Measurements from ENCODE around the gene MARVELD3. TPM values are rescaled to one million over a fixed set of nuclear protein-coding genes. Genes with fewer than 3 reads are reported as not detected.

MARVELD3 gene
- total and polyA plus RNA-seq, 2 of the 8 experiments (the other 6 are each of a cell fraction or from before 2014, with no cell fraction given), result 18.0 to 34.8 TPM

DNA sequence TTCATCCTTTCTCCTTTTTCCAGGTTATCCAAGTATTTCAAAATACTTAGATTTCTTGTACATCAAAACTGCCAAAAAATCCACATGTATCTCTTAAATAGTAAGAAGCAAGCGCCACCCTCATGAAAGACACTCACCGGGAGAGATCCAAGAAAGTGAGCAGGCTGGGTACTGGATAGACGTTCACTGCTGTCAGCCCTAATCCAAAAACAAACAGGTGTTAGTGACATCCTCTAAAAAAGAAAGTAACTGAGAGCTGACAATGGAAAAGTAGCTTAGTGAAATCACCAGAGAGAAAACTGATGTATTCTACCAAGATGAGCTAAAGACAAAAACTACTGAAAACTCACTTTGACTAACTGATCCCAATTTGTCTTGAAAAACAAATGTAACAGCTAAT lies 46.1 kb downstream of the MARVELD3 start:
- H3K36me3 ChIP-seq (ENCODE audit: control insufficient read depth in 2 of 4, insufficient read depth in 4 of 4, low read length in 3 of 4), result peaks cover 6 to 65% (median 47%) of the 10 kb centered on the region in 4 experiments
- H2BK120ac ChIP-seq (replicated peaks; ENCODE audit: low read depth, low read length), result no peak overlapping the region
- no peak overlapping the region for H3K27ac ChIP-seq (ENCODE audit: low read depth, low read length)
- no peak overlapping the region for H4K5ac ChIP-seq (ENCODE audit: insufficient read length, low read depth, low read length)
- WGBS, 2 experiments (ENCODE audit: extremely low coverage in 1 of 2, insufficient coverage in 1 of 2, insufficient read length in 1 of 2, insufficient replicate concordance in 2 of 2, low coverage in 1 of 2, low lambda C conversion rate in 2 of 2, missing lambda C conversion rate in 1 of 2), result 96% methylated on average over 3 of the region's 3 CpGs; no CpG with 5 or more reads in 1 of the 2 experiments
- H3K4me3 ChIP-seq (ENCODE audit: extremely low read depth in 1 of 4, insufficient read depth in 2 of 4, low read depth in 3 of 4, low read length in 4 of 4), result no peak overlapping the region
- no peaks in the 10 kb centered on the region for H4K20me1 ChIP-seq (replicated peaks in 1 of 2; ENCODE audit: control insufficient read depth in 1 of 2, insufficient read depth in 2 of 2, low read length in 2 of 2)
- no peaks in the 10 kb centered on the region for H3K79me1 ChIP-seq (ENCODE audit: low read depth, low read length)
- H3K9me3 ChIP-seq (ENCODE audit: insufficient read depth in 2 of 2, low read depth in 1 of 2, low read length in 1 of 2), result no peaks in the 10 kb centered on the region
- H3K4ac ChIP-seq (replicated peaks; ENCODE audit: insufficient read length, low read depth, low read length), result no peak overlapping the region
- ChIA-PET CTCF (ENCODE audit: partially characterized antibody) (interaction anchor here (0.6 to 1.5 kb wide), 3 partner anchors 10 to 38 kb away, joined by 3 to 4 read pairs (median 3); no protein-coding TSS in a partner anchor), POLR2A (ENCODE audit: partially characterized antibody) (no interaction called here)
- no peak overlapping the region for H2AK5ac ChIP-seq (ENCODE audit: low read depth, low read length)
- no peak overlapping the region for H2BK12ac ChIP-seq (ENCODE audit: low read depth, low read length)
- DNase-seq (ENCODE audit: low read depth in 1 of 2, low spot score in 2 of 2) (no peak), FAIRE-seq (no peak)
- H3K27me3 ChIP-seq (replicated peaks in 1 of 4; ENCODE audit: control insufficient read depth in 3 of 4, extremely low read depth in 1 of 4, insufficient read depth in 3 of 4, low read length in 3 of 4), result no peaks in the 10 kb centered on the region
- no peak overlapping the region for H2BK5ac ChIP-seq (ENCODE audit: low read depth, low read length)
- no peaks in the 10 kb centered on the region; the same call in 1 of the 2 replicates for H3K23me2 ChIP-seq (ENCODE audit: low read depth, low read length)
- H4K8ac ChIP-seq (ENCODE audit: extremely low read depth, insufficient read depth, low read length), result no peak overlapping the region
- H3K79me2 ChIP-seq (ENCODE audit: control insufficient read depth in 1 of 2, insufficient read depth in 2 of 2, low read length in 2 of 2), result no peaks in the 10 kb centered on the region
- no peak overlapping the region for H3K18ac ChIP-seq (ENCODE audit: extremely low read depth, low read length)
- no peak overlapping the region for H2BK15ac ChIP-seq (ENCODE audit: low read length)
- H4K91ac ChIP-seq (replicated peaks; ENCODE audit: insufficient read length, low read length), result no peak overlapping the region
- TF ChIP-seq NANOG (IDR thresholded peaks at IDR 0.05; ENCODE audit: insufficient read depth, low read depth, low read length, poor library complexity, severe bottlenecking), result no peak
- no peak for TF ChIP-seq SP1 (IDR thresholded peaks at IDR 0.05; ENCODE audit: low read depth, low read length)
- no peak for TF ChIP-seq RNF2 (IDR thresholded peaks at IDR 0.05; ENCODE audit: borderline replicate concordance, low read depth, low read length, missing control alignments, poor library complexity, severe bottlenecking)
- H3K4me2 ChIP-seq (ENCODE audit: insufficient read depth in 1 of 2, low read depth in 2 of 2, low read length in 2 of 2), result no peak overlapping the region
- no peaks in the 10 kb centered on the region for H3K4me1 ChIP-seq (replicated peaks in 1 of 4; ENCODE audit: control insufficient read depth in 3 of 4, insufficient read depth in 4 of 4, low read length in 3 of 4)
- H2BK20ac ChIP-seq (ENCODE audit: low read length), result no peak overlapping the region
- no peak overlapping the region for H3K56ac ChIP-seq (replicated peaks; ENCODE audit: insufficient read length, low read depth, low read length)
- no peak overlapping the region for H3K23ac ChIP-seq (ENCODE audit: insufficient read length)
- no peak overlapping the region for H3K14ac ChIP-seq (ENCODE audit: insufficient read length)
- H2AFZ ChIP-seq (ENCODE audit: low read length), result no peak overlapping the region
- H3K9ac ChIP-seq (replicated peaks in 1 of 4; ENCODE audit: extremely low read depth in 1 of 4, low read depth in 3 of 4, low read length in 3 of 4), result no peak overlapping the region

Measured in H1 (cell line).